ENCODE data around the gene FAM76A.

- TF ChIP-seq CTCF (IDR thresholded peaks at IDR 0.05; ENCODE audit: insufficient read depth, low read depth, low read length) (no peak), EZH2 (IDR thresholded peaks at IDR 0.05; ENCODE audit: insufficient read depth, low read length) (no peak)
Measured at GRCh38 chr1:27676410-27676809, 49.4 kb upstream of the FAM76A start.
